ENCODE data around the gene LDHB.

DNA sequence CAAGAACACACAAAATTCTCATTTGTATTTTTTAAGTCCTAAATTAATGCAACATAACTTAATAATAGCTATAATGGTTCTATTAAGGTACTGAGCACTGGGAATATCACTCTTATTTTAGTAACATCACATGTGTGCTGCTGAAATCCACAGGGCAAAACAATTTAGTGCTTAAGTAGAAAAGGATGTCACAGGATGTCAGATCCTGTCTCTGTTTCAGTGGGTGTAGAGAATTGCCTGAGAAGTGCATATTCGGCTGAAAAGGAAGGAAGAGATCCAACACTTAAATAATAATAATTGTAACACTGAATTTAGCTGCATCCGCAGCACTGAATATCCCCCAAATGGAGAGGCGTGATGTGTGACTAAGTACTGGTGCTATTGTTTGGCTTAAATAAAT is 8.6 kb downstream of the LDHB start:
- TF ChIP-seq EZH2 (IDR thresholded peaks at IDR 0.05): no peak
- TF ChIP-seq POLR2AphosphoS5 (IDR thresholded peaks at IDR 0.05; ENCODE audit: borderline replicate concordance, low read depth, low read length): no peak
- no peak for TF ChIP-seq FOXP2 (optimal IDR thresholded peaks at IDR 0.05; ENCODE audit: control extremely low read depth, extremely low read length, insufficient read depth)
